Measurements from ENCODE around the gene GPR4. TPM values are rescaled to one million over a fixed set of nuclear protein-coding genes. Genes with fewer than 3 reads are reported as not detected.

Gene GPR4
- total RNA-seq, 1 experiment from 2014 or later, result 0.07 TPM

DNA sequence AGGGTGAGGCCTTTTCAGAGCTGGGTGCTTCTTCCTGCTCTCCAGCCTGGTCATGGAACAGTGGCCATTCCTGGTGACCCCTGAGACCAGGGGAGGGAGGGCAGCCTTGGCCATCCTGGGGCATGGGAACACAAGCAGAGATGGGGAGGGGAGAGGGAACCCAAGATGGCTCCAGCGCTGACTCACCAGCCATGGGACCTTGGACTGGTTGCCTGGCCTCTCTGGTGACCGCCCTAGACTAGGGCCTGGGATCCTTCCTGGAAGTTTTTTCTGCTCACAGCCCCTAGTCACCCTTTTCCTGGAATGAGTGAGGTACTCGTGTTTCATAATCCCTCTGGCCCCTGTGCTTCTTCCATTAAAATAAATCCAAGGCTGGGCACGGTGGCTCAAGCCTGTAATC, 14.1 kb downstream of the GPR4 start:
- no CpG with 5 or more reads among the region's 4 CpGs for WGBS (ENCODE audit: extremely low coverage, insufficient read length, low lambda C conversion rate)
- Histone ChIP-seq H3K4me1 (ENCODE audit: insufficient read depth, low read length) (no peaks in the 10 kb centered on the region), H3K4ac (ENCODE audit: low read depth, low read length) (no peak overlapping the region), H2BK5ac (ENCODE audit: insufficient read length, low read length) (no peak overlapping the region), H3K56ac (ENCODE audit: insufficient read length, low read depth, low read length) (no peak overlapping the region), H4K20me1 (ENCODE audit: control insufficient read depth, insufficient read depth, insufficient read length) (no peaks in the 10 kb centered on the region), H2AK5ac (ENCODE audit: insufficient read length, low read length) (no peak overlapping the region), H3K9ac (ENCODE audit: extremely low read depth, insufficient read length, low read length) (no peak overlapping the region), H3K79me1 (ENCODE audit: insufficient read depth, low read depth, low read length, poor library complexity, severe bottlenecking) (no peaks in the 10 kb centered on the region), H4K5ac (ENCODE audit: insufficient read length, low read depth, low read length) (no peak overlapping the region), H3K4me2 (ENCODE audit: insufficient read depth, insufficient read length, low read length) (no peak overlapping the region), H3T11ph (ENCODE audit: low read length) (no peak overlapping the region), H2BK120ac (ENCODE audit: low read depth, low read length, poor library complexity, severe bottlenecking) (no peak overlapping the region), H3K27ac (ENCODE audit: insufficient read length, low read depth, low read length) (no peak overlapping the region), H2BK12ac (ENCODE audit: insufficient read length, low read depth, low read length) (no peak overlapping the region), H3K18ac (ENCODE audit: insufficient read length, low read depth, low read length) (no peak overlapping the region), H3K27me3 (ENCODE audit: insufficient read depth, low read length) (peaks cover 6% of the 10 kb centered on the region; the same call in 1 of the 2 replicates), H3K14ac (ENCODE audit: insufficient read depth, low read length) (no peak overlapping the region), H3K79me2 (ENCODE audit: insufficient read depth, low read length) (no peaks in the 10 kb centered on the region), H3K9me3 (ENCODE audit: control insufficient read depth, low read depth, low read length) (no peaks in the 10 kb centered on the region), H2AFZ (ENCODE audit: low read length) (no peak overlapping the region), H3K23me2 (ENCODE audit: insufficient read length, low read depth, low read length, poor library complexity, severe bottlenecking) (peaks cover 5% of the 10 kb centered on the region), H4K8ac (replicated peaks; ENCODE audit: insufficient read length, low read depth, low read length) (no peak overlapping the region), H3K23ac (ENCODE audit: insufficient read length, low read depth, low read length) (no peak overlapping the region), H4K91ac (ENCODE audit: insufficient read length, low read depth, low read length) (no peak overlapping the region), H2BK15ac (ENCODE audit: low read depth, low read length) (no peak overlapping the region), H2BK20ac (ENCODE audit: low read depth, low read length, poor library complexity, severe bottlenecking) (no peak overlapping the region)
- Mint-ChIP-seq H3K27me3 (ENCODE audit: low read depth) (peaks cover 41% of the 10 kb centered on the region), H3K4me1 (peaks cover 2 to 5% of the 10 kb centered on the region in 2 experiments; a peak in 3 of 4 replicates), H3K4me3 (no peak overlapping the region; a peak in 1 of 5 replicates), H3K9me3 (peaks cover 0 to 6% of the 10 kb centered on the region in 2 experiments; a peak in 2 of 5 replicates), H3K27ac (no peak overlapping the region), H3K36me3 (ENCODE audit: insufficient read depth in 1 of 3, low read depth in 3 of 3) (no peaks in the 10 kb centered on the region)
- TF ChIP-seq, protein P1, sequence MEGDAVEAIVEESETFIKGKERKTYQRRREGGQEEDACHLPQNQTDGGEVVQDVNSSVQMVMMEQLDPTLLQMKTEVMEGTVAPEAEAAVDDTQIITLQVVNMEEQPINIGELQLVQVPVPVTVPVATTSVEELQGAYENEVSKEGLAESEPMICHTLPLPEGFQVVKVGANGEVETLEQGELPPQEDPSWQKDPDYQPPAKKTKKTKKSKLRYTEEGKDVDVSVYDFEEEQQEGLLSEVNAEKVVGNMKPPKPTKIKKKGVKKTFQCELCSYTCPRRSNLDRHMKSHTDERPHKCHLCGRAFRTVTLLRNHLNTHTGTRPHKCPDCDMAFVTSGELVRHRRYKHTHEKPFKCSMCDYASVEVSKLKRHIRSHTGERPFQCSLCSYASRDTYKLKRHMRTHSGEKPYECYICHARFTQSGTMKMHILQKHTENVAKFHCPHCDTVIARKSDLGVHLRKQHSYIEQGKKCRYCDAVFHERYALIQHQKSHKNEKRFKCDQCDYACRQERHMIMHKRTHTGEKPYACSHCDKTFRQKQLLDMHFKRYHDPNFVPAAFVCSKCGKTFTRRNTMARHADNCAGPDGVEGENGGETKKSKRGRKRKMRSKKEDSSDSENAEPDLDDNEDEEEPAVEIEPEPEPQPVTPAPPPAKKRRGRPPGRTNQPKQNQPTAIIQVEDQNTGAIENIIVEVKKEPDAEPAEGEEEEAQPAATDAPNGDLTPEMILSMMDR (conservative IDR thresholded peaks at IDR 0.05), result no peak
- no peak for DNase-seq
